Measurements from ENCODE around the gene ANKRD52.
"Not testable (repeated sequence)": the region's sequence is repeated elsewhere in the genome, so short reads cannot be mapped to it uniquely, and the experiment has no call there.

The ANKRD52 gene

GRCh38 chr12:56221232-56221756, 36.9 kb downstream of the ANKRD52 start:
- peak; percentile 33 for DNase-seq (ENCODE audit: low read depth)
- H3K4me3 ChIP-seq (ENCODE audit: low read depth, low read length) = peak overlapping the region; percentile 89

GRCh38 chr12:56220611-56221231, 37.5 kb downstream of the ANKRD52 start:
- peak overlapping the region; percentile 89 for H3K4me3 ChIP-seq (ENCODE audit: low read depth, low read length)
- no peak for DNase-seq (ENCODE audit: low read depth)

GRCh38 chr12:56219840-56220239, 38.3 kb downstream of the ANKRD52 start:
- no peak overlapping the region for H3K4me3 ChIP-seq (ENCODE audit: low read depth, low read length)
- no peak for DNase-seq (ENCODE audit: low read depth)

GRCh38 chr12:56216461-56216860, 41.7 kb downstream of the ANKRD52 start:
- no peak for DNase-seq (ENCODE audit: low read depth)
- no peak overlapping the region for H3K4me3 ChIP-seq (ENCODE audit: low read depth, low read length)

GRCh38 chr12:56213878-56214277, 44.3 kb downstream of the ANKRD52 start:
- no peak overlapping the region for H3K4me3 ChIP-seq (ENCODE audit: low read depth, low read length)
- no peak for DNase-seq (ENCODE audit: low read depth)

GRCh38 chr12:56212361-56212760, 45.8 kb downstream of the ANKRD52 start:
- no peak for DNase-seq (ENCODE audit: low read depth)

GRCh38 chr12:56208006-56208405, 50.2 kb downstream of the ANKRD52 start:
- DNase-seq (ENCODE audit: low read depth) = no peak
- no peak overlapping the region for H3K4me3 ChIP-seq (ENCODE audit: low read depth, low read length)

More at GRCh38 chr12:56212361-56212760, 45.8 kb downstream of the ANKRD52 start:
- no peak overlapping the region for H3K4me3 ChIP-seq (ENCODE audit: low read depth, low read length)

GRCh38 chr12:56206452-56207166, 51.6 kb downstream of the ANKRD52 start:
- no peak overlapping the region for H3K4me3 ChIP-seq (ENCODE audit: low read depth, low read length)
- DNase-seq (ENCODE audit: low read depth) = no peak

GRCh38 chr12:56205445-56205844, 52.7 kb downstream of the ANKRD52 start:
- DNase-seq (ENCODE audit: low read depth) = no peak
- H3K4me3 ChIP-seq (ENCODE audit: low read depth, low read length) = no peak overlapping the region

GRCh38 chr12:56204275-56204674, 53.9 kb downstream of the ANKRD52 start:
- no peak for DNase-seq (ENCODE audit: low read depth)
- no peak overlapping the region for H3K4me3 ChIP-seq (ENCODE audit: low read depth, low read length)

- no peak for DNase-seq (ENCODE audit: low read depth)
- no peak overlapping the region for H3K4me3 ChIP-seq (ENCODE audit: low read depth, low read length)
These were observed 55.3 kb downstream of the ANKRD52 start for GRCh38 chr12:56202838-56203237.

GRCh38 chr12:56202366-56202765, 55.8 kb downstream of the ANKRD52 start:
- H3K4me3 ChIP-seq (ENCODE audit: low read depth, low read length) = no peak overlapping the region
- DNase-seq (ENCODE audit: low read depth) = no peak

- no peak for DNase-seq (ENCODE audit: low read depth)
- no peak overlapping the region for H3K4me3 ChIP-seq (ENCODE audit: low read depth, low read length)
These were observed 59.3 kb downstream of the ANKRD52 start for GRCh38 chr12:56198836-56199235.

- no peak overlapping the region for H3K4me3 ChIP-seq (ENCODE audit: low read depth, low read length)
- DNase-seq (ENCODE audit: low read depth) = no peak
These were observed 60.1 kb downstream of the ANKRD52 start for GRCh38 chr12:56197921-56198635.

GRCh38 chr12:56196818-56197550, 61.2 kb downstream of the ANKRD52 start:
- DNase-seq (ENCODE audit: low read depth); H3K4me3 ChIP-seq (ENCODE audit: low read depth, low read length): not testable (repeated sequence)

GRCh38 chr12:56193025-56193578, 65.1 kb downstream of the ANKRD52 start:
- H3K4me3 ChIP-seq (ENCODE audit: low read depth, low read length) = no peak overlapping the region
- DNase-seq (ENCODE audit: low read depth) = peak; percentile 37

GRCh38 chr12:56192582-56192981, 65.6 kb downstream of the ANKRD52 start:
- no peak for DNase-seq (ENCODE audit: low read depth)
- no peak overlapping the region for H3K4me3 ChIP-seq (ENCODE audit: low read depth, low read length)

- no peak for DNase-seq (ENCODE audit: low read depth)
- H3K4me3 ChIP-seq (ENCODE audit: low read depth, low read length) = peak overlapping the region; percentile 93
These were observed 67.5 kb downstream of the ANKRD52 start for GRCh38 chr12:56190695-56191155.
